ENCODE measurements around the gene CKS1B.

The CKS1B gene

DNA sequence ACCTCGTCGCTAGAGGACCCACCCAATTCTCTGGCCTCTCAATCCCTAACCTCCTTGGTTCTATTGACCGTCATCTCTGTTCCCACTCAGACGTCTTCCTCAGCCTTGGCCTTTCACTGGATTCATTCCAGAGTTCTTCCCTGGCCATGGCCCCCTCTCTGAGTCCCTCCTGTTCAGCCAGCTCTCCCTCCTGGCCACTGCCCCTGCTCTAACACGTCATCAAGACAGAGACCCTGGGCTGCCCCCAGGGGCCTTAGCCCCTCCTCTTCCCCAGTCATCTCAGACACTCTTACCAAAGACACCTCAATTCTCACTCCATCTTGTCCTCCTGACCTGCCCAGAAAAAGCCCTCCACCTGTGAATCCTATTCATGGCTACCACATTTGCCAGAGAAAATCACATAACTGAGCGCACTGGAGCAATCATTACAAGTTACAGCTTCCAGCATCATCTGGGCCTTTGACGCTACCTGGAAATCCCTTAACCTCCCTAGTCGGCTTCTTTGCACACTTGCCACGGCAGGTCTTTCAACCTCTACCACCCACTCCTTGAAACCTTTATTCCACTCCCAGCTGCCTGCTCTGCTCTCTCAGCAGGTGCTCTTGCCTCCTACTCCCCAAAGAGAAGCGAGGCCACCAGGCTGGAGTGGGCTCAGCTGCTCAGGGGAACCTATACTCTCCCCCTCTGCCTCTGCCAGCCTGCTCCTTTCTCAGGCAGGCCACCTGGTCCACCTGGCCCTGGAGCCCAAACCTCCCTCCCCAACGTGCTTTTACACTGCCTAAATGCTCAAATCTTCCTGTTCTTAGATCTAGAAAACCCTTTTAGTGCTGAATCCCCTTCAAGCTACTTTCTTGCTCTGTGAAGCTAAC, 45.1 kb downstream of the CKS1B start:
- TF ChIP-seq ZBTB7A (IDR thresholded peaks at IDR 0.05; ENCODE audit: low read depth), result no peak
- no peak for TF ChIP-seq EP300 (IDR thresholded peaks at IDR 0.05; ENCODE audit: borderline replicate concordance)
- TF ChIP-seq TEAD4 (IDR thresholded peaks at IDR 0.05), result no peak
- TF ChIP-seq NFIC (IDR thresholded peaks at IDR 0.05), result no peak
- no peak for TF ChIP-seq FOXM1 (IDR thresholded peaks at IDR 0.05; ENCODE audit: borderline replicate concordance, low read depth)
- TF ChIP-seq TCF12 (IDR thresholded peaks at IDR 0.05; ENCODE audit: low read depth), result no peak
- TF ChIP-seq, protein P1, sequence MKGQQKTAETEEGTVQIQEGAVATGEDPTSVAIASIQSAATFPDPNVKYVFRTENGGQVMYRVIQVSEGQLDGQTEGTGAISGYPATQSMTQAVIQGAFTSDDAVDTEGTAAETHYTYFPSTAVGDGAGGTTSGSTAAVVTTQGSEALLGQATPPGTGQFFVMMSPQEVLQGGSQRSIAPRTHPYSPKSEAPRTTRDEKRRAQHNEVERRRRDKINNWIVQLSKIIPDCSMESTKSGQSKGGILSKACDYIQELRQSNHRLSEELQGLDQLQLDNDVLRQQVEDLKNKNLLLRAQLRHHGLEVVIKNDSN (IDR thresholded peaks at IDR 0.05), result no peak
- TF ChIP-seq, protein P2, sequence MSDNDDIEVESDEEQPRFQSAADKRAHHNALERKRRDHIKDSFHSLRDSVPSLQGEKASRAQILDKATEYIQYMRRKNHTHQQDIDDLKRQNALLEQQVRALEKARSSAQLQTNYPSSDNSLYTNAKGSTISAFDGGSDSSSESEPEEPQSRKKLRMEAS (IDR thresholded peaks at IDR 0.05), result no peak
- TF ChIP-seq CREB1 (IDR thresholded peaks at IDR 0.05; ENCODE audit: low read depth), result no peak
- no peak for TF ChIP-seq CEBPB (IDR thresholded peaks at IDR 0.05)
- TF ChIP-seq RAD21 (IDR thresholded peaks at IDR 0.05; ENCODE audit: low read depth), result no peak
- TF ChIP-seq TAF1 (IDR thresholded peaks at IDR 0.05; ENCODE audit: low read depth), result no peak
- TF ChIP-seq YY1 (IDR thresholded peaks at IDR 0.05; ENCODE audit: low read depth), result no peak
- TF ChIP-seq, protein P3, sequence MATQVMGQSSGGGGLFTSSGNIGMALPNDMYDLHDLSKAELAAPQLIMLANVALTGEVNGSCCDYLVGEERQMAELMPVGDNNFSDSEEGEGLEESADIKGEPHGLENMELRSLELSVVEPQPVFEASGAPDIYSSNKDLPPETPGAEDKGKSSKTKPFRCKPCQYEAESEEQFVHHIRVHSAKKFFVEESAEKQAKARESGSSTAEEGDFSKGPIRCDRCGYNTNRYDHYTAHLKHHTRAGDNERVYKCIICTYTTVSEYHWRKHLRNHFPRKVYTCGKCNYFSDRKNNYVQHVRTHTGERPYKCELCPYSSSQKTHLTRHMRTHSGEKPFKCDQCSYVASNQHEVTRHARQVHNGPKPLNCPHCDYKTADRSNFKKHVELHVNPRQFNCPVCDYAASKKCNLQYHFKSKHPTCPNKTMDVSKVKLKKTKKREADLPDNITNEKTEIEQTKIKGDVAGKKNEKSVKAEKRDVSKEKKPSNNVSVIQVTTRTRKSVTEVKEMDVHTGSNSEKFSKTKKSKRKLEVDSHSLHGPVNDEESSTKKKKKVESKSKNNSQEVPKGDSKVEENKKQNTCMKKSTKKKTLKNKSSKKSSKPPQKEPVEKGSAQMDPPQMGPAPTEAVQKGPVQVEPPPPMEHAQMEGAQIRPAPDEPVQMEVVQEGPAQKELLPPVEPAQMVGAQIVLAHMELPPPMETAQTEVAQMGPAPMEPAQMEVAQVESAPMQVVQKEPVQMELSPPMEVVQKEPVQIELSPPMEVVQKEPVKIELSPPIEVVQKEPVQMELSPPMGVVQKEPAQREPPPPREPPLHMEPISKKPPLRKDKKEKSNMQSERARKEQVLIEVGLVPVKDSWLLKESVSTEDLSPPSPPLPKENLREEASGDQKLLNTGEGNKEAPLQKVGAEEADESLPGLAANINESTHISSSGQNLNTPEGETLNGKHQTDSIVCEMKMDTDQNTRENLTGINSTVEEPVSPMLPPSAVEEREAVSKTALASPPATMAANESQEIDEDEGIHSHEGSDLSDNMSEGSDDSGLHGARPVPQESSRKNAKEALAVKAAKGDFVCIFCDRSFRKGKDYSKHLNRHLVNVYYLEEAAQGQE (IDR thresholded peaks at IDR 0.05; ENCODE audit: low read depth), result no peak
- no peak for TF ChIP-seq EGR1 (IDR thresholded peaks at IDR 0.05)

DNA sequence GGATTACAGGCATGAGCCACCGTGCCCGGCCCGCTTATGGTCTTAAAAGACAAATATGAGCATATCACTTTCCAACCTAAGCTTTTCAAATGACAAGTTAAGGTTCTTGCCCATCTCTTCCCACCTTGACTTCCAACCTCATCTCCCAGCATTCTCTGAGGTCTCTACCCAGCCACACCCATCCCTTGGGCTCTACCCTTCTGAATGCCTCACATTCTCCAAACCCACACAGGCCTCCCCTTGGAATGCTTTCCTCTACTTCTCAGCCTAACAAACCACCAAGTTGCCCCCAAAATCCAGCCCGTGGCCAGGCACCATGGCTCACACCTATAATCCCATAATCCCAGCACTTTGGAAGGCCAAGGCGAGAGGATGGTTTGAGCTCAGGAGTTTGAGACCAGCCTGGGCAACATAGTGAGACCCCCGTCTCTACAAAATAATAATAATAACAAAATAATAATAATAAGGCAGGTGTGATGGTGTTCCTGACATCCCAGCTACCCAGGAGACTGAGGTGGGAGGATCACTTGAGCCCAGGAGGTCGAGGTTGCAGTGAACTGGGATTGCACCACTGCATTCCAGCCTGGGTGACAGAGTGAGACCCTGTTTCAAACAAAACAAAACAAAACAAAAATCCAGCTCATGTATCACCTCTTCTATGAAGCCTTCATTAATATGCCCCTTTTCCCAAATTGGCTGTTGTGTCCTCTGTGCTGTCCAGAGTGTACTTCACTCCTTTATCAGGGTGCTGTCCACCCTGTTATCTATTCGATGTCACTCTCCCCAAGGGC, 47.9 kb downstream of the CKS1B start:
- TF ChIP-seq TEAD4 (IDR thresholded peaks at IDR 0.05) (peak; percentile 33), TAF1 (IDR thresholded peaks at IDR 0.05; ENCODE audit: low read depth) (no peak), TCF12 (IDR thresholded peaks at IDR 0.05; ENCODE audit: low read depth) (no peak), YY1 (IDR thresholded peaks at IDR 0.05; ENCODE audit: low read depth) (no peak), EGR1 (IDR thresholded peaks at IDR 0.05) (no peak), ZBTB7A (IDR thresholded peaks at IDR 0.05; ENCODE audit: low read depth) (no peak)
- TF ChIP-seq, protein P3 (IDR thresholded peaks at IDR 0.05; ENCODE audit: low read depth), result no peak

DNA sequence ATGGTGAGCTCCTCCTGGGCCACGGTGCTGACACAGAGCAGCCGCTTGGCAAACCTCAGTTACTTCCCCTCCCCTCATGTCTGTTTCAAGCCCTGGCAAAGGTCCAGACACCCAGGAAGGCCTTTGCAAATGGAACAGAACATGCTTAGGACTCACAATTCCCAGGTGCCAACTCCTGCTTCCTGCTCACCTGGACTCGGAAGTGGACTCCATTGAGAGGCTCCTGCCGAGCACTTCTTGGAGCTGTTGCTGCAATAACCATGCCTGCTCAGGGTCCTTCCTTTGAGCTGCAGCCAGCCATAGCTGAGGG, 48.4 kb downstream of the CKS1B start:
- TF ChIP-seq, protein P2 (IDR thresholded peaks at IDR 0.05), result no peak
- peak; percentile 42; the same call in 1 of the 2 replicates for TF ChIP-seq NFIC (IDR thresholded peaks at IDR 0.05)

DNA sequence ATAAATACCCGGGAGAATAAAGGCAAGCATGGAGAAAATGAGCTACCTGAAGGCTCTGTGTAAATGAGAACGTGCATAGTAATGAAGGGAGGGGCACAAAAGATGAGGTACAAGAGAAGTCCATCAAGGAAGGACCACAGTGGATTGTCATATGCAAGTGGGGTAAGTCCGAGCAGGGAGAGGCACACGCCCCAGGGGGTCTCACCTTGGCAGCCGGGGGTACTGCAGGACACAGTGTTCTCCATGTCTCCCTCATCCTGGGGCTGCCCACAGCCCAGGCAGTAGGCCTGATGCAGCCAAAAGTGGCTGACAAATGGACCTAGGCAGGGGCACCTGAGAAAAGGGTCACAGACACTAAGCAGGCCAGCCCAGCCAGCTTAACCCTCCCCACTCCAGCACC, 49.1 kb downstream of the CKS1B start:
- TF ChIP-seq EP300 (IDR thresholded peaks at IDR 0.05; ENCODE audit: borderline replicate concordance), result no peak
- TF ChIP-seq NFIC (IDR thresholded peaks at IDR 0.05), result no peak
- TF ChIP-seq ZBTB7A (IDR thresholded peaks at IDR 0.05; ENCODE audit: low read depth), result no peak
- no peak for TF ChIP-seq RAD21 (IDR thresholded peaks at IDR 0.05; ENCODE audit: low read depth)
- TF ChIP-seq CREB1 (IDR thresholded peaks at IDR 0.05; ENCODE audit: low read depth), result no peak
- TF ChIP-seq CEBPB (IDR thresholded peaks at IDR 0.05), result no peak
- no peak for TF ChIP-seq YY1 (IDR thresholded peaks at IDR 0.05; ENCODE audit: low read depth)
- TF ChIP-seq, protein P2 (IDR thresholded peaks at IDR 0.05), result no peak
- TF ChIP-seq EGR1 (IDR thresholded peaks at IDR 0.05), result no peak
- TF ChIP-seq TAF1 (IDR thresholded peaks at IDR 0.05; ENCODE audit: low read depth), result no peak
- TF ChIP-seq, protein P3 (IDR thresholded peaks at IDR 0.05; ENCODE audit: low read depth), result no peak
- TF ChIP-seq TEAD4 (IDR thresholded peaks at IDR 0.05), result no peak
